Epithelial cell of prostate (primary cell): ENCODE measurements around the gene KCNA3.

ENCODE experiments used
- DNase-seq: peaks from one replicate; pipeline ENCODE4 v3.0.0-alpha.2; 2011; ENCODE audit warnings: low read depth, low spot score
- H3K27ac ChIP-seq: fragments of 450-650 bp; 2 replicates; pipeline ENCODE4 v1.5.1; 2017; ENCODE audit warnings: mild to moderate bottlenecking

Gene KCNA3

GRCh38 chr1:110674337-110675059, at the start of gene KCNA3:
KCNA3 (minus strand) TSS chr1:110674940; CDS start chr1:110674809, 131 bp downstream.
- H3K27ac ChIP-seq: no peak within 1 kb of the TSS
- no peak for DNase-seq

GRCh38 chr1:110722807-110723206, 48.1 kb upstream of the KCNA3 start:
- H3K27ac ChIP-seq: no peak overlapping the region
- no peak for DNase-seq

- no peak overlapping the region for H3K27ac ChIP-seq
- DNase-seq: no peak
Observed at GRCh38 chr1:110719908-110720307, 45.2 kb upstream of the KCNA3 start.

GRCh38 chr1:110718452-110718851, 43.7 kb upstream of the KCNA3 start:
- no peak overlapping the region for H3K27ac ChIP-seq
- DNase-seq: no peak

GRCh38 chr1:110717179-110717578, 42.4 kb upstream of the KCNA3 start:
- no peak for DNase-seq
- no peak overlapping the region for H3K27ac ChIP-seq

- DNase-seq: no peak
- no peak overlapping the region for H3K27ac ChIP-seq
Observed at GRCh38 chr1:110714374-110714995, 39.7 kb upstream of the KCNA3 start.

GRCh38 chr1:110713221-110713620, 38.5 kb upstream of the KCNA3 start:
- H3K27ac ChIP-seq: no peak overlapping the region
- DNase-seq: no peak

- no peak for DNase-seq
- no peak overlapping the region for H3K27ac ChIP-seq
Observed at GRCh38 chr1:110710314-110710713, 35.6 kb upstream of the KCNA3 start.

- H3K27ac ChIP-seq: no peak overlapping the region
- no peak for DNase-seq
Observed at GRCh38 chr1:110708974-110709440, 34.3 kb upstream of the KCNA3 start.

GRCh38 chr1:110707232-110707631, 32.5 kb upstream of the KCNA3 start:
- H3K27ac ChIP-seq: no peak overlapping the region
- DNase-seq: no peak

- no peak overlapping the region for H3K27ac ChIP-seq
- DNase-seq: no peak
Observed at GRCh38 chr1:110706621-110707020, 31.9 kb upstream of the KCNA3 start.

- no peak overlapping the region for H3K27ac ChIP-seq
- DNase-seq: no peak
Observed at GRCh38 chr1:110702260-110702659, 27.5 kb upstream of the KCNA3 start.

- H3K27ac ChIP-seq: no peak overlapping the region
- no peak for DNase-seq
Observed at GRCh38 chr1:110700767-110701166, 26.0 kb upstream of the KCNA3 start.

- no peak overlapping the region for H3K27ac ChIP-seq
- DNase-seq: no peak
Observed at GRCh38 chr1:110697606-110698005, 22.9 kb upstream of the KCNA3 start.

GRCh38 chr1:110696818-110697217, 22.1 kb upstream of the KCNA3 start:
- no peak overlapping the region for H3K27ac ChIP-seq
- DNase-seq: no peak

GRCh38 chr1:110690709-110691365, 16.1 kb upstream of the KCNA3 start:
- DNase-seq: no peak
- H3K27ac ChIP-seq: no peak overlapping the region

- DNase-seq: no peak
- no peak overlapping the region for H3K27ac ChIP-seq
Observed at GRCh38 chr1:110689868-110690267, 15.1 kb upstream of the KCNA3 start.

GRCh38 chr1:110688514-110688913, 13.8 kb upstream of the KCNA3 start:
- no peak for DNase-seq
- no peak overlapping the region for H3K27ac ChIP-seq

- peak; percentile 5 for DNase-seq
- no peak overlapping the region for H3K27ac ChIP-seq
Observed at GRCh38 chr1:110687250-110687649, 12.5 kb upstream of the KCNA3 start.

GRCh38 chr1:110686188-110686587, 11.4 kb upstream of the KCNA3 start:
- no peak overlapping the region for H3K27ac ChIP-seq
- DNase-seq: no peak

GRCh38 chr1:110684491-110684890, 9.8 kb upstream of the KCNA3 start:
- no peak overlapping the region for H3K27ac ChIP-seq
- no peak for DNase-seq
